B cell (primary cell): ENCODE measurements around the gene GAP43. TPM values are rescaled to one million over a fixed set of nuclear protein-coding genes. Genes with fewer than 3 reads are reported as not detected.

Source experiments
- ATAC-seq: fragments of 200-7000 bp; cut with Tn5 transposase; one replicate; pipeline ENCODE4 v1.10.0; 2021; ENCODE audit warnings: low read depth, mild to moderate bottlenecking, moderate number of reproducible peaks, moderate library complexity
- CTCF ChIA-PET: fragments of 350-600 bp; sonication (Branson Sonifier 250); formaldehyde crosslinking; loops from one replicate; lab custom pipeline; 2021; ENCODE audit warnings: antibody characterized with exemption, inconsistent platforms; lab: Charles Lee
- POLR2A ChIA-PET: fragments of 350-600 bp; sonication (Branson Sonifier 250); formaldehyde crosslinking; loops from one replicate; lab custom pipeline; 2021; ENCODE audit warnings: antibody characterized with exemption; lab: Charles Lee
- DNase-seq: peaks from one replicate; pipeline ENCODE4 v3.0.0; 2013
- H2AFZ ChIP-seq: 2 replicates; pipeline ENCODE4 v1.6.1; 2012; ENCODE audit warnings: mild to moderate bottlenecking, low read depth, low read length; ENCODE audit not compliant: insufficient read depth, poor library complexity, severe bottlenecking
- H3K27ac ChIP-seq, 2 donors: 1 replicate in 1 of 2; 2 replicates in 1 of 2; pipeline ENCODE4 v1.5.1; 2012 to 2013; ENCODE audit warnings: low read length in 2 of 2, mild to moderate bottlenecking in 2 of 2, moderate library complexity in 1 of 2
- H3K27me3 ChIP-seq, 4 experiments: fragments of 200-600 bp in 1 of 4; sonication (generic) in 1 of 4; replicated peaks in 1 of 4; 1 replicate in 2 of 4; 2 replicates in 2 of 4; pipeline versions ENCODE4 v1.6.1 to v1.7.0; 2013 to 2016; ENCODE audit warnings: low read length in 3 of 4, mild to moderate bottlenecking in 2 of 4, mixed read lengths in 1 of 4, moderate library complexity in 1 of 4; ENCODE audit not compliant: insufficient read depth in 4 of 4, control insufficient read depth in 3 of 4; ENCODE audit errors: control extremely low read depth in 1 of 4
- H3K36me3 ChIP-seq, 2 experiments: replicated peaks in 1 of 2; 1 replicate in 1 of 2; 2 replicates in 1 of 2; pipeline versions ENCODE4 v1.6.1 to v1.7.1; 2013; ENCODE audit warnings: low read length in 1 of 2; ENCODE audit not compliant: insufficient read depth in 2 of 2, control insufficient read depth in 1 of 2; ENCODE audit errors: control extremely low read depth in 1 of 2, extremely low read depth in 1 of 2
- H3K4me1 ChIP-seq, 2 donors: fragments of 200-600 bp in 1 of 2; sonication (generic) in 1 of 2; 1 replicate in 1 of 2; 2 replicates in 1 of 2; pipeline versions ENCODE4 v1.5.1 to v1.6.1; 2013 to 2017; ENCODE audit warnings: low read length in 2 of 2; ENCODE audit not compliant: control insufficient read depth in 2 of 2, insufficient read depth in 2 of 2
- H3K4me2 ChIP-seq: replicated peaks from 2 replicates; pipeline ENCODE3; 2012; ENCODE audit warnings: mild to moderate bottlenecking, low read depth, low read length; ENCODE audit not compliant: poor library complexity, severe bottlenecking
- H3K4me3 ChIP-seq, 5 experiments: fragments of 200-600 bp in 1 of 5; sonication (generic) in 1 of 5; 1 replicate in 3 of 5; 2 replicates in 2 of 5; pipeline versions ENCODE4 v1.5.1 to v1.7.0; 2011 to 2016; ENCODE audit warnings: low read length in 4 of 5, mild to moderate bottlenecking in 4 of 5, low read depth in 2 of 5, control low read depth in 1 of 5, moderate library complexity in 1 of 5; ENCODE audit not compliant: insufficient read depth in 1 of 5; ENCODE audit errors: control extremely low read depth in 1 of 5, extremely low read depth in 1 of 5
- H3K79me2 ChIP-seq: fragments of 200-600 bp; sonication (generic); one replicate; pipeline ENCODE4 v1.6.0; 2016; ENCODE audit warnings: low read length; ENCODE audit not compliant: control insufficient read depth, insufficient read depth
- H3K9ac ChIP-seq: fragments of 200-600 bp; sonication (generic); 2 replicates; pipeline ENCODE4 v1.6.1; 2017; ENCODE audit warnings: mild to moderate bottlenecking, low read length, moderate library complexity
- H3K9me3 ChIP-seq, 3 donors: one replicate each; pipeline versions ENCODE4 v1.6.1 to v1.7.1; 2013; ENCODE audit warnings: low read length in 2 of 3; ENCODE audit not compliant: control insufficient read depth in 2 of 3, insufficient read depth in 1 of 3; ENCODE audit errors: control extremely low read depth in 1 of 3
- H4K20me1 ChIP-seq: 2 replicates; pipeline ENCODE4 v1.6.0; 2012; ENCODE audit warnings: mild to moderate bottlenecking, low read length; ENCODE audit not compliant: insufficient read depth, control insufficient read depth, poor library complexity, severe bottlenecking
- H3K27ac Mint-ChIP-seq: one replicate; pipeline ENCODE4 v1.8.0; 2021; ENCODE audit warnings: mixed read lengths
- H3K27me3 Mint-ChIP-seq: one replicate; pipeline ENCODE4 v1.8.0; 2021; ENCODE audit warnings: mixed read lengths
- H3K4me1 Mint-ChIP-seq: one replicate; pipeline ENCODE4 v1.8.0; 2021; ENCODE audit warnings: mixed read lengths
- H3K4me3 Mint-ChIP-seq: one replicate; pipeline ENCODE4 v1.8.0; 2021; ENCODE audit warnings: mixed read lengths
- H3K9me3 Mint-ChIP-seq: one replicate; pipeline ENCODE4 v1.8.0; 2022; ENCODE audit warnings: mixed read lengths; ENCODE audit not compliant: insufficient read depth
- CTCF ChIP-seq: fragments of 200-600 bp; IDR thresholded peaks from one replicate; pipeline ENCODE4 v1.8.0; 2022; ENCODE audit warnings: antibody characterized with exemption, mild to moderate bottlenecking
- EZH2 ChIP-seq: IDR thresholded peaks from 2 replicates; pipeline ENCODE4 v1.6.1; 2012; ENCODE audit warnings: borderline replicate concordance, low read depth, mild to moderate bottlenecking, moderate library complexity, low read length; ENCODE audit not compliant: insufficient read depth, poor library complexity, severe bottlenecking
- intact Hi-C: fragments of 100-400 bp; cut with micrococcal nuclease; formaldehyde crosslinking; loops from one replicate; pipeline ENCODE4 v1.10.0; 2022
- polyA plus RNA-seq: library from polyadenylated mRNA; depleted of rRNA; stranded (reverse); fragments of >200 nt; gene quantifications from 2 replicates; pipeline ENCODE4 v1.2.3, GENCODE V29; 2012
- total RNA-seq, 2 donors: library from RNA; stranded (reverse); fragments of 120-200 nt in 1 of 2; gene quantifications; 1 replicate in 1 of 2; 2 replicates in 1 of 2; pipeline versions ENCODE4 v1.2.3 to v1.2.4, GENCODE V29; 2013 to 2022

Gene GAP43
- total and polyA plus RNA-seq, 2 donors (not counting 1 experiment from before 2014, with no cell fraction given), result 0.04 TPM; not detected in 1

DNA sequence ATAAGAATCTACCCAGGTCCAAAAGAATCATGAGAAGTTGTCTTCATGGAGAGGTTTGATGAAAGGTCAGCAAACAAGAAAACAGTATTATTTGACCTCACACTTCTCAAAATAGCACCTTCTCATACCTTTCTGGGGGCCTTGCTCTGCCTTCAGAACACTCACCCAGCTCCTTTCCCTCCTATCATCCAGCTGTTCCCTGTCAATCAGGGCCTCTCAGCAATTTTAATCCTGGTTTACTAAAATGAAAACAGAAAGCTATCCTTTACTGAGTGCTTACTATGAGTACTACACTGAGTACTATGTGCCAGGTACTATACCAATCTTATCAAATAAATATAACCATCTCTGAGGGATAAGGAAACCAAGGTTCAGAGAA is 138.6 kb downstream of the GAP43 start:
- no peak for ATAC-seq
- CTCF ChIA-PET, result no interaction called here

More for the DNA sequence above, 138.6 kb downstream of the GAP43 start:
- H3K4me3 Mint-ChIP-seq, result no peak overlapping the region
- H3K9ac ChIP-seq, result no peak overlapping the region
- no peak overlapping the region for H3K27ac ChIP-seq
- peaks cover 10% of the 10 kb centered on the region for H3K27me3 Mint-ChIP-seq
- POLR2A ChIA-PET, result no interaction called here
- H2AFZ ChIP-seq, result no peak overlapping the region
- no peak overlapping the region for H3K4me3 ChIP-seq
- H3K4me2 ChIP-seq, result no peak overlapping the region
- H3K4me1 ChIP-seq, result no peaks in the 10 kb centered on the region
- no peaks in the 10 kb centered on the region for H4K20me1 ChIP-seq
- peaks cover 0 to 3% (median 1%) of the 10 kb centered on the region in 4 experiments for H3K27me3 ChIP-seq
- TF ChIP-seq CTCF, result no peak
- TF ChIP-seq EZH2, result no peak
- intact Hi-C loops, result loop anchor here (10.0 kb wide), 1 partner anchor 47 kb away; no protein-coding TSS in a partner anchor
- no peak for DNase-seq
- no peaks in the 10 kb centered on the region for H3K79me2 ChIP-seq
- H3K27ac Mint-ChIP-seq, result no peak overlapping the region
- no peaks in the 10 kb centered on the region for H3K9me3 ChIP-seq
- H3K4me1 Mint-ChIP-seq, result no peaks in the 10 kb centered on the region
- H3K36me3 ChIP-seq, result no peaks in the 10 kb centered on the region
- no peaks in the 10 kb centered on the region for H3K9me3 Mint-ChIP-seq
